ENCODE results near the gene NAA80.

DNA sequence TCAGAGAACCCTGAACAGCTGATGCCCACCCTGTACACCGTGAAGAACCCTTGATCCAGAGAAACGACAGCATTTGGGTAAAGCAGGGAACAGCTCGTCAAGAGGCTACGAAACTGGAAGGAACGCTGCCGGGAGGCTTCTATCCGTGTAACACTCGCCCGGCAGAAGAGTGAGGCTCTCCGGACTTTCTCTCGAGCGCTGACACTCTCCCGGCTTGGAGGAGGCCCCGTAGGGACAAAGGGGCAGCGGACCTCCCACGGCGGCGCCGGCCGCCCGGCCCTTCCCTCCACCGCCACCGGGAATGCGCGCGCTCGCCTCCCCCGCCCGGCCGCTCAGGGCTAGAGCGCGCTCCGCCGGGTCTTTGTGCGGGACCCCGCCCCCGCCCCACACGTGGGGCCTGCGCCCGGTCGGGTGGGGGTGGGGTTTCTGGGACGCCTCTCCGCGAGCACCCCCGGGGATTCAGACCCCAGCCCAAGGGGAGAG, 21.7 kb upstream of the NAA80 start:
- no peak; the same call in 1 of the 2 replicates for TF ChIP-seq POLR2A (IDR thresholded peaks at IDR 0.05; ENCODE audit: low read depth, low read length)
- TF ChIP-seq FOXM1 (IDR thresholded peaks at IDR 0.05; ENCODE audit: low read depth, low read length) = no peak
- peak; percentile 10 for TF ChIP-seq USF2 (IDR thresholded peaks at IDR 0.05; ENCODE audit: borderline replicate concordance, low read depth, low read length)
- no peak for TF ChIP-seq RAD21 (IDR thresholded peaks at IDR 0.05; ENCODE audit: insufficient read depth, low read depth, low read length)
- no peak for TF ChIP-seq CTCF (IDR thresholded peaks at IDR 0.05 in 2 of 3, conservative IDR thresholded peaks at IDR 0.05 in 1 of 3; ENCODE audit: control insufficient read depth in 2 of 3, extremely low read depth in 1 of 3, insufficient read depth in 1 of 3, low read depth in 3 of 3, low read length in 3 of 3)
- no peak for TF ChIP-seq EZH2 (IDR thresholded peaks at IDR 0.05; ENCODE audit: borderline replicate concordance, control insufficient read depth, low read depth, low read length)
- no peak for TF ChIP-seq GABPA (IDR thresholded peaks at IDR 0.05; ENCODE audit: low read depth)
- no peak for TF ChIP-seq ZNF274 (IDR thresholded peaks at IDR 0.05; ENCODE audit: insufficient read depth, insufficient read length)
- no peak for TF ChIP-seq MYC (IDR thresholded peaks at IDR 0.05; ENCODE audit: insufficient read depth, insufficient read length, insufficient replicate concordance, low read length, severe bottlenecking)
- no peak; the same call in 1 of the 2 replicates for TF ChIP-seq ASH2L (IDR thresholded peaks at IDR 0.05; ENCODE audit: borderline replicate concordance, low read depth)
- no peak for TF ChIP-seq FOXK2 (IDR thresholded peaks at IDR 0.05)
- TF ChIP-seq POLR2AphosphoS5 (IDR thresholded peaks at IDR 0.05; ENCODE audit: low read length) = 0 out of 2 replicates have a peak, but pooled peaks have one; percentile 18
- no peak for TF ChIP-seq PAX8 (IDR thresholded peaks at IDR 0.05)
- no peak for TF ChIP-seq IKZF1 (conservative IDR thresholded peaks at IDR 0.05)

Data from GM12878 (cell line).